HepG2 (cell line): ENCODE measurements around the gene MCM3. TPM values are rescaled to one million over a fixed set of nuclear protein-coding genes. Genes with fewer than 3 reads are reported as not detected.

ENCODE experiments used
- ATAC-seq: fragments of 200-7000 bp; cut with Tn5 transposase; 3 replicates; pipeline ENCODE4 v1.9.1; 2020; ENCODE audit warnings: mild to moderate bottlenecking, moderate library complexity
- BruUV-seq: library from RNA; stranded (reverse); fragments of 400-500 nt; replicated peaks from 2 replicates; lab custom pipeline; 2021; lab: Mats Ljungman, UMichigan
- CTCF ChIA-PET: fragments of 300-600 bp; formaldehyde crosslinking; extraction: SDS; loops from one replicate; lab custom pipeline; 2021; ENCODE audit warnings: low total read pairs, inconsistent platforms, low intra/inter-chr PET ratio; lab: Yijun Ruan, JAX
- POLR2A ChIA-PET: fragments of 350-600 bp; sonication (Branson Sonifier 250); formaldehyde crosslinking; loops from one replicate; lab custom pipeline; 2020; ENCODE audit warnings: antibody characterized with exemption, inconsistent platforms; lab: Yijun Ruan, JAX
- DNase-seq: peaks from one replicate; pipeline ENCODE4 v3.0.0-alpha.2; 2015; ENCODE audit warnings: low spot score
- FAIRE-seq: peaks from 3 replicates; lab custom pipeline; 2011; peaks lifted over from hg19 to GRCh38; lab: Jason Lieb, UNC
- H2AFZ ChIP-seq: one replicate; pipeline ENCODE4 v1.6.1; 2011; ENCODE audit warnings: low read length, inconsistent platforms
- H3K27ac ChIP-seq: fragments of 300-600 bp; 3 replicates; pipeline ENCODE4 v1.8.0; 2011; ENCODE audit warnings: mixed run types, mild to moderate bottlenecking, mixed read lengths, low read length, inconsistent platforms; ENCODE audit not compliant: insufficient read depth; ENCODE audit errors: extremely low read length
- H3K27me3 ChIP-seq, 2 experiments: fragments of 200-600 bp in 1 of 2; 2 replicates in 1 of 2; 3 replicates in 1 of 2; pipeline versions ENCODE4 v1.6.0 to v1.8.0; 2011; ENCODE audit warnings: low read length in 2 of 2, mild to moderate bottlenecking in 2 of 2, moderate library complexity in 2 of 2, inconsistent platforms in 1 of 2; ENCODE audit not compliant: insufficient read depth in 2 of 2, control insufficient read depth in 1 of 2
- H3K36me3 ChIP-seq, 2 experiments: fragments of 200-600 bp in 1 of 2; replicated peaks in 1 of 2; 2 replicates in 1 of 2; 3 replicates in 1 of 2; pipeline versions ENCODE4 v1.5.1 to v1.8.0; 2011; ENCODE audit warnings: low read length in 2 of 2, inconsistent platforms in 1 of 2; ENCODE audit not compliant: insufficient read depth in 2 of 2, control insufficient read depth in 1 of 2
- H3K4me1 ChIP-seq: 2 replicates; pipeline ENCODE4 v1.5.1; 2012; ENCODE audit warnings: low read length, inconsistent platforms; ENCODE audit not compliant: insufficient read depth
- H3K4me2 ChIP-seq: 2 replicates; pipeline ENCODE4 v1.6.0; 2011; ENCODE audit warnings: low read depth, low read length, inconsistent platforms
- H3K4me3 ChIP-seq, 3 experiments: fragments of 200-600 bp in 1 of 3; sonication (generic), shearing (Covaris generic) in 1 of 3; replicated peaks in 1 of 3; 2 replicates each; pipeline ENCODE4 v1.5.1; 2011 to 2016; ENCODE audit warnings: low read length in 3 of 3, inconsistent platforms in 2 of 3, low read depth in 2 of 3, mild to moderate bottlenecking in 2 of 3, control low read depth in 1 of 3, mixed read lengths in 1 of 3; ENCODE audit not compliant: insufficient read depth in 1 of 3
- H3K79me2 ChIP-seq: one replicate; pipeline ENCODE4 v1.6.1; 2011; ENCODE audit warnings: low read length, inconsistent platforms; ENCODE audit not compliant: insufficient read depth
- H3K9ac ChIP-seq: 2 replicates; pipeline ENCODE4 v1.6.0; 2011; ENCODE audit warnings: mild to moderate bottlenecking, low read depth, low read length, inconsistent platforms; ENCODE audit not compliant: insufficient read depth
- H3K9me3 ChIP-seq: 2 replicates; pipeline ENCODE4 v1.5.1; 2012; ENCODE audit warnings: mild to moderate bottlenecking, low read length
- H4K20me1 ChIP-seq: 2 replicates; pipeline ENCODE4 v1.6.0; 2011; ENCODE audit warnings: inconsistent platforms, mild to moderate bottlenecking, low read length, moderate library complexity; ENCODE audit not compliant: insufficient read depth
- CENPT ChIP-seq: sonication (generic); formaldehyde crosslinking; IDR thresholded peaks from 2 replicates; pipeline ENCODE4 v1.8.0; 2022; ENCODE audit warnings: low read depth, mild to moderate bottlenecking, moderate library complexity, missing genetic modification reagents
- HOXA7 ChIP-seq: sonication (generic); formaldehyde crosslinking; IDR thresholded peaks from 2 replicates; pipeline ENCODE4 v1.8.1; 2022; ENCODE audit warnings: mild to moderate bottlenecking, missing genetic modification reagents, moderate library complexity
- NRL ChIP-seq: sonication (generic); formaldehyde crosslinking; IDR thresholded peaks from 2 replicates; pipeline ENCODE4 v1.5.0; 2020; ENCODE audit warnings: missing genetic modification reagents, mild to moderate bottlenecking, moderate library complexity, borderline replicate concordance
- TEF ChIP-seq: sonication (generic); formaldehyde crosslinking; IDR thresholded peaks from 2 replicates; pipeline ENCODE4 v1.5.0; 2020; ENCODE audit warnings: missing genetic modification reagents
- ZNF234 ChIP-seq: sonication (generic); formaldehyde crosslinking; conservative IDR thresholded peaks from 2 replicates; pipeline ENCODE4 v1.5.1; 2020; ENCODE audit warnings: mild to moderate bottlenecking, missing genetic modification reagents
- ZNF30 ChIP-seq: sonication (generic); formaldehyde crosslinking; IDR thresholded peaks from 2 replicates; pipeline ENCODE4 v1.5.0; 2020; ENCODE audit warnings: mild to moderate bottlenecking, missing genetic modification reagents
- ZNF674 ChIP-seq: sonication (generic); formaldehyde crosslinking; IDR thresholded peaks from 2 replicates; pipeline ENCODE4 v1.5.0; 2020; ENCODE audit warnings: low read depth, mild to moderate bottlenecking, missing genetic modification reagents
- ZNF75D ChIP-seq: sonication (generic); formaldehyde crosslinking; IDR thresholded peaks from 2 replicates; pipeline ENCODE4 v1.8.1; 2023; ENCODE audit warnings: missing genetic modification reagents, mild to moderate bottlenecking, borderline replicate concordance
- ZNF773 ChIP-seq: sonication (generic); formaldehyde crosslinking; IDR thresholded peaks from 2 replicates; pipeline ENCODE4 v1.4.0; 2020; ENCODE audit warnings: missing genetic modification reagents, borderline replicate concordance
- WGBS: methylation state at CpG from one replicate; pipeline ENCODE4 v1.1.6; 2017; ENCODE audit warnings: low lambda C conversion rate; 5-methylcytosine and 5-hydroxymethylcytosine counted together
- in situ Hi-C: cut with HindIII; loops from 2 replicates; pipeline ENCODE4 v1.10.0; 2017; ENCODE audit warnings: low pct_unique_long_range_greater_than_20kb; ENCODE audit not compliant: extremely low pct_ligation_motif_present
- intact Hi-C: fragments of 100-400 bp; cut with micrococcal nuclease; formaldehyde crosslinking; loops from one replicate; pipeline ENCODE4 v1.10.0; 2022; ENCODE audit not compliant: unreplicated experiment
- polyA plus RNA-seq, 8 experiments: library from polyadenylated mRNA; depleted of rRNA in 3 of 8; stranded (reverse) in 7 of 8; unstranded in 1 of 8; fragments of >200 nt; fragmentation: Illumina TruSeq in 4 of 8; extraction: Trizol in 4 of 8; gene quantifications; 2 replicates each; pipeline versions ENCODE4 v1.2.1 to v1.2.3, GENCODE V29; 2011 to 2016; ENCODE audit warnings: low read depth in 4 of 8, missing spikeins in 1 of 8, mixed read lengths in 1 of 8; ENCODE audit not compliant: insufficient read depth in 1 of 8
- total RNA-seq, 5 experiments: library from RNA; depleted of rRNA; stranded (reverse); fragments of >200 nt; fragmentation: Illumina TruSeq; extraction: Trizol; gene quantifications; 2 replicates each; pipeline ENCODE4 v1.2.3, GENCODE V29; 2016; ENCODE audit warnings: low read depth in 1 of 5
- TF ChIP-seq, protein P1 (sequence below), 2 experiments: sonication (generic) in 1 of 2; formaldehyde crosslinking in 1 of 2; IDR thresholded peaks; 2 replicates each; pipeline versions ENCODE4 v1.4.0 to v1.6.1; 2016 to 2020; ENCODE audit warnings: borderline replicate concordance in 1 of 2, low read depth in 1 of 2, mild to moderate bottlenecking in 1 of 2, missing genetic modification reagents in 1 of 2

Gene MCM3
- total and polyA plus RNA-seq, 2 of the 13 experiments (the other 11 are each of a cell fraction or from before 2014, with no cell fraction given) = 164 to 288 TPM

- TF ChIP-seq TEF (CRISPR knock-in tag) = no peak
- TF ChIP-seq, all 625 proteins: peak for 31
Observed at GRCh38 chr6:52285177-52286068, 881 bp upstream of the MCM3 start (continued).

- H3K36me3 ChIP-seq = peaks cover 17 to 38% of the 10 kb centered on the region in 2 experiments
- H3K27ac ChIP-seq = peak overlapping the region; percentile 86
- under 1% methylated on average over 13 of the region's 14 CpGs for WGBS
- BruUV-seq = TSS peak; percentile 68
- H3K79me2 ChIP-seq = peaks cover 53% of the 10 kb centered on the region
- POLR2A ChIA-PET = interaction anchor here (0.7 to 2.7 kb wide), 9 partner anchors 12 to 121 kb away, joined by 3 to 18 read pairs (median 8); partner anchors contain the start of gene PAQR8
- H3K9ac ChIP-seq = peak overlapping the region; percentile 86
- peak overlapping the region; percentile 80 to 94 (median 90) for H3K4me3 ChIP-seq
- H3K27me3 ChIP-seq = no peaks in the 10 kb centered on the region; a peak in 1 of 5 replicates
- CTCF ChIA-PET = interaction anchor here (1.4 kb wide), 1 partner anchor 116 kb away, joined by 11 read pairs; no protein-coding TSS in a partner anchor
- no peaks in the 10 kb centered on the region for H3K9me3 ChIP-seq
- no peak overlapping the region for H2AFZ ChIP-seq
- DNase-seq = peak; percentile 67
- H4K20me1 ChIP-seq = no peaks in the 10 kb centered on the region; the same call in 1 of the 2 replicates
- intact Hi-C loops = loop anchor here (1.0 to 10.0 kb wide), 6 partner anchors 68 to 711 kb away; partner anchors contain the start of genes GSTA4 and PAQR8
- peaks cover 73% of the 10 kb centered on the region for H3K4me1 ChIP-seq
- in situ Hi-C loops = loop anchor here (10.0 kb wide), 1 partner anchor 381 kb away; no protein-coding TSS in a partner anchor
- no peak for FAIRE-seq
- H3K4me2 ChIP-seq = peak overlapping the region; percentile 94
- ATAC-seq = peak; percentile 36
- peak; percentile 54; the same call in 1 of the 2 replicates for TF ChIP-seq ZNF30 (CRISPR knock-in tag)
- TF ChIP-seq ZNF674 (CRISPR knock-in tag) = no peak
- 0 out of 2 replicates have a peak, but pooled peaks have one; percentile 20 for TF ChIP-seq ZNF773
- TF ChIP-seq HOXA7 (CRISPR knock-in tag) = no peak
- no peak for TF ChIP-seq CENPT
- no peak for TF ChIP-seq NRL
- TF ChIP-seq, protein P1, sequence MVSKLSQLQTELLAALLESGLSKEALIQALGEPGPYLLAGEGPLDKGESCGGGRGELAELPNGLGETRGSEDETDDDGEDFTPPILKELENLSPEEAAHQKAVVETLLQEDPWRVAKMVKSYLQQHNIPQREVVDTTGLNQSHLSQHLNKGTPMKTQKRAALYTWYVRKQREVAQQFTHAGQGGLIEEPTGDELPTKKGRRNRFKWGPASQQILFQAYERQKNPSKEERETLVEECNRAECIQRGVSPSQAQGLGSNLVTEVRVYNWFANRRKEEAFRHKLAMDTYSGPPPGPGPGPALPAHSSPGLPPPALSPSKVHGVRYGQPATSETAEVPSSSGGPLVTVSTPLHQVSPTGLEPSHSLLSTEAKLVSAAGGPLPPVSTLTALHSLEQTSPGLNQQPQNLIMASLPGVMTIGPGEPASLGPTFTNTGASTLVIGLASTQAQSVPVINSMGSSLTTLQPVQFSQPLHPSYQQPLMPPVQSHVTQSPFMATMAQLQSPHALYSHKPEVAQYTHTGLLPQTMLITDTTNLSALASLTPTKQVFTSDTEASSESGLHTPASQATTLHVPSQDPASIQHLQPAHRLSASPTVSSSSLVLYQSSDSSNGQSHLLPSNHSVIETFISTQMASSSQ (IDR thresholded peaks at IDR 0.05; ENCODE audit: low read depth) = no peak
- TF ChIP-seq, protein P1 (CRISPR knock-in tag; IDR thresholded peaks at IDR 0.05; ENCODE audit: borderline replicate concordance) = no peak
- TF ChIP-seq ZNF75D = peak; percentile 68
- TF ChIP-seq ZNF234 (CRISPR knock-in tag) = no peak
- no peak for TF ChIP-seq TEF (CRISPR knock-in tag)
Observed at GRCh38 chr6:52284131-52284459, 447 bp downstream of the MCM3 start.
